Fibroblast of pulmonary artery (primary cell): ENCODE results near the gene SPIRE1.
A peak's percentile ranks its signal among the peaks of the same experiment; 100 is the strongest.

Experiments
- DNase-seq: peaks from one replicate; pipeline ENCODE4 v3.0.0-alpha.2; 2010; ENCODE audit warnings: low read depth
- H3K4me3 ChIP-seq: replicated peaks from 2 replicates; pipeline ENCODE4 v1.5.1; 2011; ENCODE audit warnings: low read depth, mild to moderate bottlenecking, control low read depth, low read length, moderate library complexity
- CTCF ChIP-seq: IDR thresholded peaks from 2 replicates; pipeline ENCODE4 v1.5.1; 2011; ENCODE audit warnings: mild to moderate bottlenecking, control low read depth, low read length, inconsistent platforms; ENCODE audit errors: missing control alignments

The SPIRE1 gene

DNA sequence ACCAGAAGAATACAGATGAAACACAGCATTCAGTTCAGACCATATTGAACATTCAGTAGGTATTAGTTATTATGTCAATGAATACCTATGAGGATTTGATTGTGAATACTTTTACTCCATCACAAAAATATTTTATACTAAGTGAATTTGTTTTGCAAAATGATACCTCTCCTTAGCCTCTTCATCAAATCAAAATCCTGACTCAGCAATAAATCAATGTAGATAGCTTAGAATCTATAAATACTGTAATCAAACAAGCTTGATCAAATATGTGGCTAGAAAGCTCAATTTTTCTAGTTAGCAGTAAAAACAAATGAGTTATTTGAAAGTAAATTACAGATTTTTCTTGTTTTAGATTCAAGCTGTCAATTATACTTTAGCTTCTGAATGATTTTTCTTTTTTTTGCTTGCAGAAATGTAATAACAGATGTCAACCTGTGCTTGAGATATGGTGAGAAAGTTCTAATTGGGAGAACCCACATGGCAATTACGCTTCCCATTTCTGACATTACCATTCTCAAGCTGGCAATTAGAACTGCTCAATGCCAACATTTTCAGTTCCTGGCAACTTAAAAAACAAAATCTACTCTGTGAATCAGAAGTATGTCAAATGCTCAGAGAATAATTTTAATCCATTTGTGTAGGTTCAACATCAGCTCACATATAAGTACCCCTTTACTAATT, 140.6 kb downstream of the SPIRE1 start:
- no peak for TF ChIP-seq CTCF
- DNase-seq: no peak
- H3K4me3 ChIP-seq: no peak overlapping the region

- no peak overlapping the region for H3K4me3 ChIP-seq
- TF ChIP-seq CTCF: no peak
- peak; percentile 71 for DNase-seq
These were observed 141.8 kb downstream of the SPIRE1 start for GRCh38 chr18:12516049-12516630.

DNA sequence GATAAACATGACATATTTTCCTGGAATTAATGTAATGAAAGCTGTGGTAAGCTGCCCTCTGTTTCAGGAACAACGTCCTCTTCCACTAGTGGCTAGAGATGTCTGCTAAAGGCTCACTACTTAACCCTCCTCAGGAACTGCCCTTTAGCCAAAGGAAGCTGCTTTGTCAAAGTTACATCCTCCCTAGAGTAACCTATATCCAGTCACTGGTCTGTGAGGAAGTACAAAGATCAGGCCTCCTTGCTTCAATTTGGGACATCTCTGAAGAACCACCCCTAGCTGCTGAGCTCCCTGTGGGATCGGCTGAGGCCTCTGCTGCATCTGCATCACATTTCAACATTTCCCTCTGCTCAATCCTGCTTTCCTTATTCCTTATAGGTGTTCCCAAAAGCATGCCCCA, 142.4 kb downstream of the SPIRE1 start:
- DNase-seq: peak; percentile 5
- H3K4me3 ChIP-seq: no peak overlapping the region
- no peak for TF ChIP-seq CTCF

DNA sequence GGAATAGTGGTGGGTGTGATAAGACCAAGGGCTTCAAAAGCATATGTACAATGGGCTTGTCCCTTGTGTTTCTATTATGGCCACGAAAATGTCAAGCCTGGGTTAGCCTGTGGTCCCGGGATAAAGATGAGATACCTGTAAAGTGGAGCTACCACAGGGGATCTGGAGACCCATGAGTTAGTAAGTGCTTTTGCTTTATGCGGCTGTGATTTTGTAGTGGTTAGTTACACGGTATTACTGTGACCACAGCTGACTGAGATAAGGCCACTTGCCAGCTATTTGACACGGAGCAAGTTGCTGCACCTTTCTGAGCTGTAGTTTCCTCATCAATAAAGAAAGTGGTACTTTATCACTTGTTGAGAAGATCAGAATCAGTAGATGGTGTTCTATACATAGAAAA, 150.9 kb downstream of the SPIRE1 start:
- H3K4me3 ChIP-seq: no peak overlapping the region
- no peak for TF ChIP-seq CTCF
- DNase-seq: no peak

DNA sequence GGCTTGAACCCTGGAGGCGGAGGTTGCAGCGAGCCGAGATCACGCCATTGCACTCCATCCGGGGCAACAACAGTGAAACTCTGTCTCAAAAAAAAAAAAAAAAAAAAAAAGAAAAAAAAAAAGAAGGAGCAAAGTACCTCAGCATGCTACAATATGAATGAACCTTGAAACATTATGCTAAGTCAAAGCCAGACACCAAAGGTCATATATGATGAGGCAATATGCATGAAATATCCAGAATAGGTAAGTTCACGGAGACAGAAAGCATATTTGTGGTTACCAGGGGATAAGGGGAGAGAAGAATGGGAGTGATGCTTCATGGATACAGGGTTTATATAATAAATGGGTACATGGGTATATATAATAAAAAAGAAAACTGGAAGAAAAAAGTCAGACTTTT, 156.9 kb downstream of the SPIRE1 start:
- no peak for DNase-seq
- TF ChIP-seq CTCF: no peak
- no peak overlapping the region for H3K4me3 ChIP-seq

GRCh38 chr18:12497839-12498238, 160.1 kb downstream of the SPIRE1 start:
- no peak overlapping the region for H3K4me3 ChIP-seq
- no peak for TF ChIP-seq CTCF
- DNase-seq: no peak

GRCh38 chr18:12497296-12497695, 160.6 kb downstream of the SPIRE1 start:
- no peak overlapping the region for H3K4me3 ChIP-seq
- no peak for TF ChIP-seq CTCF
- no peak for DNase-seq
